ENCODE data around the gene PSTPIP2. TPM values are rescaled to one million over a fixed set of nuclear protein-coding genes. Genes with fewer than 3 reads are reported as not detected.
"Not testable (repeated sequence)": the region's sequence is repeated elsewhere in the genome, so short reads cannot be mapped to it uniquely, and the experiment has no call there.

Gene PSTPIP2
- total RNA-seq, 2 experiments from 2014 or later, result 13.5 to 15.2 TPM

DNA sequence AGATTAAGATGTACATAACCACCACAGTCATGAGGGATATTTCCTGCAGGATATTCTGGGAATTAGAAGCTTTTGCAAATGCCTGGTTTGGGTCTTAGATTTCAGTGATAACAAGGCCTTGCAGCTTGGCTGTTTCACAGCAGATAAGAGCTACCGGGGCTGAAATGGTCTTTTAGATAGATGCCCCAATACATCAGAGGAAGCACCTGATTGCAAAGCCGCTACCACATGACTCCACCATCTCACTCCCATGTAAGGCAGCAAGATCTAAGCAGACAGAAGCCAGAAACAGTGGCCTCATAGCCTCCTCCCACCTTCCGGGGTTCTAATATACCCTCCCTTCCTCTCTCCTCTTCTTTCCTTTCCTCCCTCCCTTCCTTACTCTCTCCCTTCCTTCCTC, 73.8 kb downstream of the PSTPIP2 start:
- intact Hi-C loops (cut with micrococcal nuclease), result loop anchor here (1.0 kb wide), 1 partner anchor 15 kb away; no protein-coding TSS in a partner anchor
- DNase-seq, result peak; percentile 35
- Mint-ChIP-seq H3K27ac (peak overlapping the region; percentile 72), H3K27me3 (no peaks in the 10 kb centered on the region), H3K9me3 (peaks cover 12% of the 10 kb centered on the region), H3K36me3 (peaks cover 12% of the 10 kb centered on the region), H3K4me3 (peak overlapping the region; percentile 59), H3K4me1 (ENCODE audit: low read depth) (peaks cover 44% of the 10 kb centered on the region)
- ChIA-PET CTCF (interaction anchor here (1.4 to 2.7 kb wide), 3 partner anchors 15 to 75 kb away, joined by 4 to 14 read pairs (median 7); no protein-coding TSS in a partner anchor), POLR2A (interaction anchor here (1.1 to 1.5 kb wide), 3 partner anchors 35 to 124 kb away, joined by 3 read pairs; no protein-coding TSS in a partner anchor)

DNA sequence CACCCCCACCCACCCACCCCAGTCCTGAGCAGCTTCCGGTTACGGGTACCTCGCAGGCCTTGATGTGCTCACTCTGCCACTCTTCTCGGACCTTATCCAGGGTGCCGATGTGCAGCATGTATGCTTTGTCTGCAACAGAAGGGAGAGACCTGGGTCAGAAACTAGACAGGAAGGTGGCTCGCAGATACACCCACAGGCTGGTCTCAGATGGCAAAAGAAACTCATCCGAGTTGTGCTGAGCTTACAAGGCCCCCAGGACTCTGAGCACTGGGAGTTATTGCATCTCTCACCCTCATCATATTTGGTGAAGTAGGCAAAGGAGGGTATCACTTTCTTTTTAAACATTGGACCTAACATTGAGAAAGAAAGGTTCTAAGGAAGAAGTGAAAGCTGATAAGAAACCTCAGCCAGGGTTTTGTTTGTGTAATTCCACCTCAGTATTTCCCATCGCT, 74.3 kb downstream of the PSTPIP2 start:
- CTCF ChIA-PET, result interaction anchor here (1.4 to 2.7 kb wide), 3 partner anchors 15 to 76 kb away, joined by 4 to 14 read pairs (median 7); no protein-coding TSS in a partner anchor
- Mint-ChIP-seq H3K4me3 (peak overlapping the region; percentile 59), H3K9me3 (peaks cover 9% of the 10 kb centered on the region), H3K27ac (peak overlapping the region; percentile 72), H3K36me3 (peaks cover 9% of the 10 kb centered on the region), H3K4me1 (ENCODE audit: low read depth) (peaks cover 44% of the 10 kb centered on the region), H3K27me3 (no peaks in the 10 kb centered on the region)
- peak; percentile 57 for DNase-seq
- intact Hi-C loops (cut with micrococcal nuclease), result loop anchor here (1.0 kb wide), 1 partner anchor 16 kb away; no protein-coding TSS in a partner anchor
- POLR2A ChIA-PET, result interaction anchor here (1.1 to 1.5 kb wide), 3 partner anchors 35 to 124 kb away, joined by 3 read pairs; no protein-coding TSS in a partner anchor

- H3K4me1 Mint-ChIP-seq (ENCODE audit: low read depth), result peaks cover 35% of the 10 kb centered on the region
- H3K27ac Mint-ChIP-seq, result no peak overlapping the region
- H3K4me3 Mint-ChIP-seq, result no peak overlapping the region
- H3K27me3 Mint-ChIP-seq, result no peaks in the 10 kb centered on the region
- peaks cover 2% of the 10 kb centered on the region for H3K36me3 Mint-ChIP-seq
- intact Hi-C loops (cut with micrococcal nuclease), result no loop called here
- ChIA-PET CTCF (no interaction called here), POLR2A (no interaction called here)
- no peaks in the 10 kb centered on the region for H3K9me3 Mint-ChIP-seq
- DNase-seq, result no peak
These were observed 76.6 kb downstream of the PSTPIP2 start for GRCh38 chr18:45995461-45995860.

- peaks cover 12% of the 10 kb centered on the region for H3K36me3 Mint-ChIP-seq
- DNase-seq, result no peak
- H3K9me3 Mint-ChIP-seq, result no peaks in the 10 kb centered on the region
These were observed 78.6 kb downstream of the PSTPIP2 start for GRCh38 chr18:45993438-45993837.

DNA sequence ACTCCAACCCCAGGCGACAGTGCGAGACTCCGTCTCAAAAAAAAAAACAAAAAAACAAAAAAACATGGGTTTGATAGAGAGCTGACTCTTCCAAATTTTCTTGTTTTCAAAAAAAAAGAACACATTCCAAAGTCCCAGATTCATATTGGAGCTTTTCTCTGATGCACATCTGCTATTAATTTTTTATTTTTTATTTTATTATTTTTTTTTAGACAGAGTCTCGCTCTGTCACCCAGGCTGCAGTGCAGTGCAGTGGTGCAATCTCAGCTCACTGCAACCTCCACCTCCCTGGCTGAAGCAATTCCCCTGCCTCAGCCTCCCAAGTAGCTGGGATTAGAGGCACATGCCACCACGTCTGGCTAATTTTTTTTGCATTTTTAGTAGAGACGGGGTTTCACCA, 79.5 kb downstream of the PSTPIP2 start:
- CTCF ChIA-PET, result interaction anchor here (1.1 kb wide), 1 partner anchor 19 kb away, joined by 3 read pairs; no protein-coding TSS in a partner anchor
- POLR2A ChIA-PET, result interaction anchor here (0.7 kb wide), 1 partner anchor 84 kb away, joined by 3 read pairs; no protein-coding TSS in a partner anchor

More at GRCh38 chr18:45993438-45993837, 78.6 kb downstream of the PSTPIP2 start:
- Mint-ChIP-seq H3K27ac (no peak overlapping the region), H3K4me3 (no peak overlapping the region), H3K4me1 (ENCODE audit: low read depth) (peaks cover 21% of the 10 kb centered on the region), H3K27me3 (no peaks in the 10 kb centered on the region)
- POLR2A ChIA-PET, result no interaction called here
- CTCF ChIA-PET, result interaction anchor here (1.1 kb wide), 1 partner anchor 19 kb away, joined by 3 read pairs; no protein-coding TSS in a partner anchor
- intact Hi-C loops (cut with micrococcal nuclease), result no loop called here

GRCh38 chr18:45991788-45992187, 80.3 kb downstream of the PSTPIP2 start:
- peaks cover 9% of the 10 kb centered on the region for H3K4me1 Mint-ChIP-seq (ENCODE audit: low read depth)
- CTCF ChIA-PET, result no interaction called here
- H3K27ac Mint-ChIP-seq, result no peak overlapping the region
- POLR2A ChIA-PET, result no interaction called here
- peaks cover 17% of the 10 kb centered on the region for H3K36me3 Mint-ChIP-seq
- no peaks in the 10 kb centered on the region for H3K27me3 Mint-ChIP-seq
- H3K9me3 Mint-ChIP-seq, result no peaks in the 10 kb centered on the region
- no peak for DNase-seq
- no peak overlapping the region for H3K4me3 Mint-ChIP-seq
- intact Hi-C loops (cut with micrococcal nuclease), result no loop called here

More for the DNA sequence above, 79.5 kb downstream of the PSTPIP2 start:
- intact Hi-C loops (cut with micrococcal nuclease); DNase-seq; H3K9me3 Mint-ChIP-seq; H3K27ac Mint-ChIP-seq; H3K27me3 Mint-ChIP-seq; H3K4me3 Mint-ChIP-seq: not testable (repeated sequence)
- peaks cover 12% of the 10 kb centered on the region for H3K4me1 Mint-ChIP-seq (ENCODE audit: low read depth)
- H3K36me3 Mint-ChIP-seq, result peaks cover 17% of the 10 kb centered on the region

GRCh38 chr18:45984546-45985235, 87.4 kb downstream of the PSTPIP2 start:
- Mint-ChIP-seq H3K4me1 (ENCODE audit: low read depth) (no peaks in the 10 kb centered on the region), H3K9me3 (no peaks in the 10 kb centered on the region), H3K27me3 (no peaks in the 10 kb centered on the region), H3K36me3 (peaks cover 14% of the 10 kb centered on the region), H3K27ac (no peak overlapping the region), H3K4me3 (no peak overlapping the region)
- CTCF ChIA-PET, result no interaction called here
- DNase-seq, result no peak
- intact Hi-C loops (cut with micrococcal nuclease), result no loop called here
- POLR2A ChIA-PET, result no interaction called here

- Mint-ChIP-seq H3K27ac (no peak overlapping the region), H3K27me3 (no peaks in the 10 kb centered on the region), H3K4me1 (ENCODE audit: low read depth) (no peaks in the 10 kb centered on the region), H3K9me3 (no peaks in the 10 kb centered on the region), H3K4me3 (no peak overlapping the region), H3K36me3 (no peaks in the 10 kb centered on the region)
- DNase-seq, result no peak
- ChIA-PET CTCF (no interaction called here), POLR2A (no interaction called here)
- intact Hi-C loops (cut with micrococcal nuclease), result no loop called here
These were observed 90.2 kb downstream of the PSTPIP2 start for GRCh38 chr18:45981821-45982220.

- no peaks in the 10 kb centered on the region for H3K27me3 Mint-ChIP-seq
- H3K27ac Mint-ChIP-seq, result no peak overlapping the region
- no peaks in the 10 kb centered on the region for H3K36me3 Mint-ChIP-seq
- no peak overlapping the region for H3K4me3 Mint-ChIP-seq
- no peaks in the 10 kb centered on the region for H3K9me3 Mint-ChIP-seq
- intact Hi-C loops (cut with micrococcal nuclease), result no loop called here
- ChIA-PET CTCF (no interaction called here), POLR2A (no interaction called here)
- no peaks in the 10 kb centered on the region for H3K4me1 Mint-ChIP-seq (ENCODE audit: low read depth)
- DNase-seq, result no peak
These were observed 91.8 kb downstream of the PSTPIP2 start for GRCh38 chr18:45980229-45980628.

- Mint-ChIP-seq H3K36me3 (no peaks in the 10 kb centered on the region), H3K9me3 (no peaks in the 10 kb centered on the region), H3K27me3 (no peaks in the 10 kb centered on the region), H3K27ac (no peak overlapping the region), H3K4me1 (ENCODE audit: low read depth) (peaks cover 5% of the 10 kb centered on the region), H3K4me3 (no peak overlapping the region)
- no peak for DNase-seq
- intact Hi-C loops (cut with micrococcal nuclease), result no loop called here
- ChIA-PET CTCF (interaction anchor here (1.1 kb wide), 1 partner anchor 96 kb away, joined by 3 read pairs; no protein-coding TSS in a partner anchor), POLR2A (no interaction called here)
These were observed 94.0 kb downstream of the PSTPIP2 start for GRCh38 chr18:45978084-45978483.

- DNase-seq, result no peak
- H3K4me3 Mint-ChIP-seq, result no peak overlapping the region
- no peaks in the 10 kb centered on the region for H3K36me3 Mint-ChIP-seq
- intact Hi-C loops (cut with micrococcal nuclease), result no loop called here
- POLR2A ChIA-PET, result no interaction called here
- CTCF ChIA-PET, result interaction anchor here (1.1 to 3.9 kb wide), 2 partner anchors 36 to 96 kb away, joined by 4 to 46 read pairs; no protein-coding TSS in a partner anchor
- H3K27me3 Mint-ChIP-seq, result no peaks in the 10 kb centered on the region
- H3K4me1 Mint-ChIP-seq (ENCODE audit: low read depth), result peaks cover 5% of the 10 kb centered on the region
- no peaks in the 10 kb centered on the region for H3K9me3 Mint-ChIP-seq
- H3K27ac Mint-ChIP-seq, result no peak overlapping the region
These were observed 95.1 kb downstream of the PSTPIP2 start for GRCh38 chr18:45976974-45977373.

DNA sequence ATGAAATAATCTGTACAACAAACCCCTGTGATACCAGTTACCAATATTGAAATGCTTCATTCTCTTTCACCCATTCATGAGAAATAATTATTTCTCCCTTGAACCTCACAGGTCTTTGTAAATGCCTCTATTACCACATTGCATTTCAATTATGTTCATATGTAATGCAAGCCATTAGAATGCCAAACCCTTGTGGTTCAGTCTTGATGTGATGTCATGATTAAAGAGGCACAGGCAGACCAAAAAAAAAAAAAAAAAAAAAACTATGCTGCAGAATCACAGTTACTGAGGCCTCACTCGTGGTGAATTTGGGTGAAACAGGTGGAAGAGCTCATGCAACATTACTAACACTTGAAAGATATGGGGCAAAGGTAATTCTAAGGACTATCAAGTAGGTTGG, 95.5 kb downstream of the PSTPIP2 start:
- DNase-seq, result no peak
- Mint-ChIP-seq H3K27me3 (no peaks in the 10 kb centered on the region), H3K4me1 (ENCODE audit: low read depth) (peaks cover 5% of the 10 kb centered on the region), H3K9me3 (no peaks in the 10 kb centered on the region), H3K27ac (no peak overlapping the region), H3K36me3 (no peaks in the 10 kb centered on the region), H3K4me3 (no peak overlapping the region)
- ChIA-PET POLR2A (no interaction called here), CTCF (interaction anchor here (1.1 to 3.9 kb wide), 3 partner anchors 37 to 312 kb away, joined by 3 to 46 read pairs (median 4); no protein-coding TSS in a partner anchor)
- intact Hi-C loops (cut with micrococcal nuclease), result no loop called here

All from activated CD4-positive, alpha-beta memory T cell treated with anti-CD3 and anti-CD28 coated beads for 36 hours (primary cell).